Jurkat, Clone E6-1 (cell line): ENCODE data around the gene KIF19.

Source experiments
- DNase-seq: peaks from one replicate; pipeline ENCODE4 v3.0.0-alpha.2; 2011; ENCODE audit warnings: low read depth, low spot score
- H3K4me3 ChIP-seq: 2 replicates; pipeline ENCODE4 v1.5.1; 2011; ENCODE audit warnings: mild to moderate bottlenecking, low read length, control low read depth, moderate library complexity

The KIF19 gene

GRCh38 chr17:74380959-74381808 is 55.2 kb downstream of the KIF19 start:
- no peak for DNase-seq

GRCh38 chr17:74383141-74383540 is 57.1 kb downstream of the KIF19 start:
- DNase-seq: no peak
- no peak overlapping the region for H3K4me3 ChIP-seq

More at GRCh38 chr17:74380959-74381808, 55.2 kb downstream of the KIF19 start:
- H3K4me3 ChIP-seq: no peak overlapping the region

- H3K4me3 ChIP-seq: no peak overlapping the region
- DNase-seq: no peak
Observed at GRCh38 chr17:74385201-74385600, 59.2 kb downstream of the KIF19 start.

GRCh38 chr17:74386386-74386785 is 60.4 kb downstream of the KIF19 start:
- DNase-seq: no peak
- no peak overlapping the region for H3K4me3 ChIP-seq

GRCh38 chr17:74387365-74388218 is 61.6 kb downstream of the KIF19 start:
- no peak for DNase-seq
- no peak overlapping the region for H3K4me3 ChIP-seq

- no peak overlapping the region for H3K4me3 ChIP-seq
- DNase-seq: peak; percentile 32
Observed at GRCh38 chr17:74389084-74389753, 63.2 kb downstream of the KIF19 start.

- DNase-seq: no peak
- H3K4me3 ChIP-seq: no peak overlapping the region
Observed at GRCh38 chr17:74389937-74390679, 64.1 kb downstream of the KIF19 start.

GRCh38 chr17:74390680-74391653 is 64.9 kb downstream of the KIF19 start:
- DNase-seq: no peak
- no peak overlapping the region for H3K4me3 ChIP-seq

GRCh38 chr17:74391771-74392170 is 65.7 kb downstream of the KIF19 start:
- no peak overlapping the region for H3K4me3 ChIP-seq
- DNase-seq: no peak

- DNase-seq: peak; percentile 38
Observed at GRCh38 chr17:74392848-74393247, 66.8 kb downstream of the KIF19 start.

GRCh38 chr17:74393346-74393942 is 67.4 kb downstream of the KIF19 start:
- H3K4me3 ChIP-seq: no peak overlapping the region
- DNase-seq: no peak

More at GRCh38 chr17:74392848-74393247, 66.8 kb downstream of the KIF19 start:
- no peak overlapping the region for H3K4me3 ChIP-seq

- H3K4me3 ChIP-seq: no peak overlapping the region
- no peak for DNase-seq
Observed at GRCh38 chr17:74394275-74394950, 68.4 kb downstream of the KIF19 start.

- H3K4me3 ChIP-seq: no peak overlapping the region
- no peak for DNase-seq
Observed at GRCh38 chr17:74394977-74395376, 69.0 kb downstream of the KIF19 start.

- H3K4me3 ChIP-seq: no peak overlapping the region
- DNase-seq: no peak
Observed at GRCh38 chr17:74396567-74396966, 70.5 kb downstream of the KIF19 start.

- no peak for DNase-seq
- no peak overlapping the region for H3K4me3 ChIP-seq
Observed at GRCh38 chr17:74402048-74402447, 76.0 kb downstream of the KIF19 start.

GRCh38 chr17:74403512-74404137 is 77.6 kb downstream of the KIF19 start:
- peak; percentile 7 for DNase-seq
- no peak overlapping the region for H3K4me3 ChIP-seq
